GM23248 (cell line): Measurements from ENCODE around the gene SERINC2. TPM values are rescaled to one million over a fixed set of nuclear protein-coding genes. Genes with fewer than 3 reads are reported as not detected.

Experiments used
- DNase-seq: peaks from one replicate; pipeline ENCODE4 v3.0.0-alpha.2; 2015
- H2AFZ ChIP-seq: fragments of 200-600 bp; sonication (generic); 2 replicates; pipeline ENCODE4 v1.6.1; 2016; ENCODE audit warnings: antibody characterized with exemption
- H3F3A ChIP-seq: fragments of 200-600 bp; sonication (generic); 2 replicates; pipeline ENCODE4 v1.6.1; 2016; ENCODE audit warnings: mild to moderate bottlenecking, antibody characterized with exemption, mixed run types; ENCODE audit not compliant: insufficient read depth
- H3K27ac ChIP-seq: fragments of 200-600 bp; sonication (generic); 2 replicates; pipeline ENCODE4 v1.5.1; 2016; ENCODE audit warnings: mild to moderate bottlenecking
- H3K27me3 ChIP-seq: fragments of 200-600 bp; sonication (generic); replicated peaks from 2 replicates; pipeline ENCODE4 v1.6.1; 2016; ENCODE audit warnings: mild to moderate bottlenecking; ENCODE audit not compliant: insufficient read depth
- H3K36me3 ChIP-seq: fragments of 200-600 bp; sonication (generic); 2 replicates; pipeline ENCODE4 v1.6.1; 2016; ENCODE audit warnings: low read depth, mild to moderate bottlenecking
- H3K4me1 ChIP-seq: fragments of 200-600 bp; sonication (generic); 2 replicates; pipeline ENCODE4 v1.6.1; 2016; ENCODE audit warnings: mild to moderate bottlenecking; ENCODE audit not compliant: insufficient read depth
- H3K4me2 ChIP-seq: fragments of 200-600 bp; sonication (generic); one replicate; pipeline ENCODE4 v1.6.1; 2016; ENCODE audit warnings: mild to moderate bottlenecking; ENCODE audit not compliant: unreplicated experiment
- H3K4me3 ChIP-seq: fragments of 200-600 bp; sonication (generic); 2 replicates; pipeline ENCODE4 v1.5.1; 2016; ENCODE audit warnings: mild to moderate bottlenecking
- H3K79me2 ChIP-seq: fragments of 200-600 bp; sonication (generic); 2 replicates; pipeline ENCODE4 v1.6.1; 2016; ENCODE audit warnings: mild to moderate bottlenecking; ENCODE audit not compliant: insufficient read depth
- H3K9ac ChIP-seq: fragments of 200-600 bp; sonication (generic); 2 replicates; pipeline ENCODE4 v1.6.1; 2016; ENCODE audit warnings: mild to moderate bottlenecking
- H3K9me2 ChIP-seq: fragments of 200-600 bp; sonication (generic); 2 replicates; pipeline ENCODE4 v1.6.1; 2016; ENCODE audit warnings: mixed run types, mild to moderate bottlenecking, moderate library complexity; ENCODE audit not compliant: insufficient read depth
- H3K9me3 ChIP-seq: fragments of 200-600 bp; sonication (generic); one replicate; pipeline ENCODE4 v1.6.1; 2017; ENCODE audit warnings: low read depth
- H4K20me1 ChIP-seq: fragments of 200-600 bp; sonication (generic); 2 replicates; pipeline ENCODE4 v1.6.0; 2016; ENCODE audit not compliant: insufficient read depth
- EZH2 ChIP-seq: fragments of 200-600 bp; sonication (generic); IDR thresholded peaks from 2 replicates; pipeline ENCODE4 v1.6.1; 2018; ENCODE audit warnings: antibody characterized with exemption, mild to moderate bottlenecking; ENCODE audit not compliant: insufficient read depth, poor library complexity, severe bottlenecking
- EZH2phosphoT487 ChIP-seq: fragments of 200-600 bp; sonication (generic); IDR thresholded peaks from 2 replicates; pipeline ENCODE4 v1.6.1; 2018; ENCODE audit warnings: antibody characterized with exemption, moderate library complexity, mild to moderate bottlenecking, low read depth; ENCODE audit not compliant: insufficient read depth
- WGBS, 2 experiments: methylation state at CpG; one replicate each; pipeline ENCODE4 v1.1.6; 2015 to 2017; ENCODE audit warnings: low lambda C conversion rate in 2 of 2, low coverage in 1 of 2; ENCODE audit errors: missing lambda C conversion rate in 2 of 2; 5-methylcytosine and 5-hydroxymethylcytosine counted together
- in situ Hi-C: fragments of 300-500 bp; cut with MboI; formaldehyde crosslinking; loops from 2 replicates; pipeline ENCODE4 v1.15.0; 2020
- polyA plus RNA-seq: library from polyadenylated mRNA; unstranded; fragments of >200 nt; fragmentation: Nextera tagmentation; extraction: Ambion mirVana; gene quantifications from 2 replicates; pipeline ENCODE4 v1.2.1, GENCODE V29; 2016
- total RNA-seq: library from RNA; depleted of rRNA; stranded (reverse); fragments of >200 nt; shearing (Covaris generic); gene quantifications from 2 replicates; pipeline ENCODE4 v1.2.3, GENCODE V29; 2014

The SERINC2 gene
- total and polyA plus RNA-seq, 2 experiments from 2014 or later, result 50.9 to 96.0 TPM

DNA sequence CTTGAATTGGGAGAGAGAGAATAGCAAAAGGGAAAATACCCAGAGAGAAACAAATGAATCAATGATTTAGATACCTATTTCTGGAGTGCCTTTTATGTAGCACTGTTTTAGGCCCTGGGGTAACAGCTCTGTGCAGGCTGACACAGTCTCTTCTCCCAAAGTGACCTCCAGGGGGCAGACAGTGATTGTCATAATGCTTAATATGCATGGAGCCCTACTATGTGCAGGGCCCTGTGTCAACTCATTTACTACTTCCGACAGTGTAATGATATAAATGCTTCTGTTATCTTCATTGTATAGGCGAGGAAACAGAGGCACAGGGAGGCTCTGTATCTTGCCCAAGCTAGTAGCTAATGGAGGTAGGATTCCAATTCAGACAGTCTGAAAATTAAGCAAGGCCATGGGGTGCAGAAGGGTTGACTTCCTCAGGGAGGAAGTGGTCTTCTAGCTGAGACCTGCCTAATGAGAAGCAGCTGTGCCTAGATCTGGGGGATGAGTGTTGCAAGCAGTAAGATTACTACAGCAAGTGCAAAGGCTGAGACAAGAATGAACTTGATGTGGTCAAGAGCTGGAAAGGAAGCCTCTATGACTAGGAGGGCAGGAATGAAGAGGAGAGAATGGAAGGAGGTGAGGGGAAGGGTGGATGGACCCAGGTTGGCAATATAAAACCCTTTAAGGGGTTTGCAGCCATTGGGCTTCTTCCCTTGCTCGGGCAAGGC lies 16.2 kb upstream of the SERINC2 start:
- Histone ChIP-seq H3K4me3 (no peak overlapping the region), H4K20me1 (no peaks in the 10 kb centered on the region), H3K9ac (no peak overlapping the region), H3K79me2 (no peaks in the 10 kb centered on the region), H3F3A (peaks cover 42% of the 10 kb centered on the region), H3K36me3 (no peaks in the 10 kb centered on the region), H3K9me3 (no peaks in the 10 kb centered on the region), H3K4me1 (peaks cover 40% of the 10 kb centered on the region), H2AFZ (no peak overlapping the region), H3K27ac (peak overlapping the region; percentile 13; the same call in 1 of the 2 replicates), H3K27me3 (no peaks in the 10 kb centered on the region), H3K4me2 (peak overlapping the region; percentile 7), H3K9me2 (no peaks in the 10 kb centered on the region)
- peak; percentile 80; the same call in 1 of the 2 replicates for TF ChIP-seq EZH2phosphoT487
- TF ChIP-seq EZH2, result no peak
- WGBS, 2 experiments, result 72 to 76% methylated on average over 3 of the region's 3 CpGs
- in situ Hi-C loops, result no loop called here
- peak; percentile 90 for DNase-seq

- no peak for TF ChIP-seq EZH2
- TF ChIP-seq EZH2phosphoT487, result no peak
- Histone ChIP-seq H4K20me1 (no peaks in the 10 kb centered on the region), H3K79me2 (no peaks in the 10 kb centered on the region), H3K4me1 (peaks cover 40% of the 10 kb centered on the region), H3K9me2 (no peaks in the 10 kb centered on the region), H3K4me3 (no peak overlapping the region), H3K9me3 (no peaks in the 10 kb centered on the region), H3K27ac (peak overlapping the region; percentile 13; the same call in 1 of the 2 replicates), H3F3A (peaks cover 42% of the 10 kb centered on the region), H3K9ac (no peak overlapping the region), H3K36me3 (no peaks in the 10 kb centered on the region), H2AFZ (no peak overlapping the region), H3K27me3 (no peaks in the 10 kb centered on the region), H3K4me2 (peak overlapping the region; percentile 7)
- in situ Hi-C loops, result no loop called here
- peak; percentile 55 for DNase-seq
- 5 to 10% methylated on average over 4 of the region's 4 CpGs for WGBS, 2 experiments
These were observed 15.5 kb upstream of the SERINC2 start for GRCh38 chr1:31397360-31398095.

GRCh38 chr1:31398246-31398645 lies 14.8 kb upstream of the SERINC2 start:
- Histone ChIP-seq H3K9me2 (no peaks in the 10 kb centered on the region), H4K20me1 (no peaks in the 10 kb centered on the region), H3K79me2 (no peaks in the 10 kb centered on the region), H3K36me3 (no peaks in the 10 kb centered on the region), H3K4me1 (peaks cover 40% of the 10 kb centered on the region), H3K4me2 (no peak overlapping the region), H3K27ac (no peak overlapping the region), H3K4me3 (no peak overlapping the region), H3K9ac (no peak overlapping the region), H3K27me3 (no peaks in the 10 kb centered on the region), H3F3A (peaks cover 42% of the 10 kb centered on the region), H3K9me3 (no peaks in the 10 kb centered on the region), H2AFZ (no peak overlapping the region)
- TF ChIP-seq EZH2 (no peak), EZH2phosphoT487 (no peak)
- WGBS, 2 experiments, result 97 to 98% methylated on average over 2 of the region's 2 CpGs
- in situ Hi-C loops, result no loop called here
- DNase-seq, result no peak

- Histone ChIP-seq H3F3A (peaks cover 42% of the 10 kb centered on the region), H3K9ac (no peak overlapping the region), H3K9me2 (no peaks in the 10 kb centered on the region), H3K36me3 (no peaks in the 10 kb centered on the region), H3K4me1 (peaks cover 40% of the 10 kb centered on the region), H3K9me3 (no peaks in the 10 kb centered on the region), H3K27ac (peak overlapping the region; percentile 28), H2AFZ (no peak overlapping the region), H3K79me2 (no peaks in the 10 kb centered on the region), H3K4me2 (peak overlapping the region; percentile 32), H4K20me1 (no peaks in the 10 kb centered on the region), H3K27me3 (no peaks in the 10 kb centered on the region), H3K4me3 (no peak overlapping the region)
- 35 to 38% methylated on average over 3 of the region's 3 CpGs for WGBS, 2 experiments
- TF ChIP-seq EZH2phosphoT487 (no peak), EZH2 (no peak)
- DNase-seq, result peak; percentile 34
- in situ Hi-C loops, result no loop called here
These were observed 13.0 kb upstream of the SERINC2 start for GRCh38 chr1:31399976-31400375.
